Measurements from ENCODE around the gene PSMB2. TPM values are rescaled to one million over a fixed set of nuclear protein-coding genes. Genes with fewer than 3 reads are reported as not detected.
"Not testable (repeated sequence)": the region's sequence is repeated elsewhere in the genome, so short reads cannot be mapped to it uniquely, and the experiment has no call there.

PSMB2 gene
- total RNA-seq (2014; rRNA removed; shearing (Covaris generic)) (25.3 and 29.0 TPM in 2 replicates), polyA plus RNA-seq (2016; fragmentation: Nextera tagmentation; extraction: Ambion mirVana) (104 and 106 TPM in 2 replicates)

GRCh38 chr1:35641233-35641866 is at the start of gene PSMB2:
Gene PSMB2, minus strand, starts transcription at chr1:35641526. Its CDS starts 94 bp downstream, at chr1:35641432.
- no peaks in the 10 kb centered on the region for H4K20me1 ChIP-seq (ENCODE audit: insufficient read depth)
- peak; percentile 99 for DNase-seq
- no peaks in the 10 kb centered on the region for H3K9me2 ChIP-seq (ENCODE audit: insufficient read depth)
- H3K27ac ChIP-seq: peak within 1 kb of the TSS; percentile 97
- H2AFZ ChIP-seq: peak within 1 kb of the TSS; percentile 96
- H3F3A ChIP-seq (ENCODE audit: insufficient read depth): peaks cover 38% of the 10 kb centered on the region
- TF ChIP-seq EZH2phosphoT487 (IDR thresholded peaks at IDR 0.05; ENCODE audit: insufficient read depth, low read depth): no peak
- no peak for TF ChIP-seq EZH2 (IDR thresholded peaks at IDR 0.05; ENCODE audit: insufficient read depth, poor library complexity, severe bottlenecking)
- 1 to 2% methylated on average over 43 of the region's 43 CpGs for WGBS, 2 experiments (ENCODE audit: low coverage in 1 of 2, low lambda C conversion rate in 2 of 2, missing lambda C conversion rate in 2 of 2)
- peak within 1 kb of the TSS; percentile 96 for H3K9ac ChIP-seq
- H3K4me1 ChIP-seq (ENCODE audit: insufficient read depth): peaks cover 32% of the 10 kb centered on the region
- H3K4me2 ChIP-seq (ENCODE audit: unreplicated experiment): peak within 1 kb of the TSS; percentile 96
- H3K27me3 ChIP-seq (replicated peaks; ENCODE audit: insufficient read depth): no peaks in the 10 kb centered on the region
- no peaks in the 10 kb centered on the region for H3K9me3 ChIP-seq (ENCODE audit: low read depth)
- peaks cover 50% of the 10 kb centered on the region for H3K79me2 ChIP-seq (ENCODE audit: insufficient read depth)
- in situ Hi-C loops (cut with MboI): no loop called here
- no peaks in the 10 kb centered on the region for H3K36me3 ChIP-seq (ENCODE audit: low read depth)
- H3K4me3 ChIP-seq: peak within 1 kb of the TSS; percentile 91

DNA sequence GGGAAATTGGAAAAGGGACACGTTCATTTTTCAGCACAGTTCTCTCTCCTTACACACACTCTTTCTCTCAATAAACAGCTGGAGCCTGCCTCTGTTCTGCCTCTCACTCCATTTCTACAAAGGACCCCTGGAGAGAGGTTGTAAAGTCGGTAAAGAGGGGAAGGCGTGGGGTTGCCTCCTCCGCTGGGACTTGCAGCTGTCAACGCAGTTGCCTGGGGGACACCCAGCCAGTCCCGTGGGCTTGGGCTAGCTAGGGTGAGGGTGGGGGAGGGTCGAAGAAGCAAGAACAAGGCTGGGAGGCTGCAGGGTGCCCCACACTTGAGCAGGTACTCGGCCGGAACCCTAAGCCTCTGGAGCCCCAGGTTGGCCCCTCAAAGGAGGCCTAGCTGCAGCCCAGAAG is 49.8 kb upstream of the PSMB2 start:
- H2AFZ ChIP-seq: no peak overlapping the region
- H3F3A ChIP-seq (ENCODE audit: insufficient read depth): no peaks in the 10 kb centered on the region
- H4K20me1 ChIP-seq (ENCODE audit: insufficient read depth): no peaks in the 10 kb centered on the region
- no peaks in the 10 kb centered on the region for H3K36me3 ChIP-seq (ENCODE audit: low read depth)
- no peaks in the 10 kb centered on the region for H3K4me1 ChIP-seq (ENCODE audit: insufficient read depth)
- no peaks in the 10 kb centered on the region for H3K9me2 ChIP-seq (ENCODE audit: insufficient read depth)
- no peak overlapping the region for H3K27ac ChIP-seq
- H3K27me3 ChIP-seq (replicated peaks; ENCODE audit: insufficient read depth): peaks cover 8% of the 10 kb centered on the region; the same call in 1 of the 2 replicates
- no peak overlapping the region for H3K9ac ChIP-seq
- H3K79me2 ChIP-seq (ENCODE audit: insufficient read depth): no peaks in the 10 kb centered on the region
- 23 to 32% methylated on average over 6 to 9 of the region's 9 CpGs for WGBS, 2 experiments (ENCODE audit: low coverage in 1 of 2, low lambda C conversion rate in 2 of 2, missing lambda C conversion rate in 2 of 2)
- DNase-seq: no peak
- no peaks in the 10 kb centered on the region for H3K9me3 ChIP-seq (ENCODE audit: low read depth)
- no peak overlapping the region for H3K4me2 ChIP-seq (ENCODE audit: unreplicated experiment)
- in situ Hi-C loops (cut with MboI): no loop called here
- TF ChIP-seq EZH2phosphoT487 (IDR thresholded peaks at IDR 0.05; ENCODE audit: insufficient read depth, low read depth) (no peak), EZH2 (IDR thresholded peaks at IDR 0.05; ENCODE audit: insufficient read depth, poor library complexity, severe bottlenecking) (no peak)
- no peak overlapping the region for H3K4me3 ChIP-seq

DNA sequence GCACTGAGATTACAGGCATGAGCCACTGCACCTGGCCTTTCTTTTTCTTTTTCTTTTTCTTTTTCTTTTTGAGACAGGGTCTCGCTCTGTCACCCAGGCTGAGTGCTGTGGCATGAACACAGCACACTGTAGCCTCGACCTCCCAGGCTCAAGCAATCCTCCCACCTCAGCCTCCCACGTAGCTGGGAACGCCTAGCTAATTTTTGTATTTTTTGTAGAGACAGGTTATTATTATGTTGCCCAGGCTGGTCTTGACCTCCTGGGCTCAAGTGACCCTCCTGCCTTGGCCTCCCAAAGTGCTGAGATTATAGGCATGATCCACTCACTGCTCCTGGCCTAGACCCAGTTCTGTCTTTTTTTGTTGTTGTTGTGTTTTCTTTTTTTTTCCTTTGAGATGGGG is 48.8 kb upstream of the PSMB2 start:
- 71 to 72% methylated on average over 4 of the region's 4 CpGs for WGBS, 2 experiments (ENCODE audit: low coverage in 1 of 2, low lambda C conversion rate in 2 of 2, missing lambda C conversion rate in 2 of 2)
- H3K4me3 ChIP-seq; DNase-seq; H2AFZ ChIP-seq; H3K27ac ChIP-seq; H3K4me1 ChIP-seq (ENCODE audit: insufficient read depth); H3K27me3 ChIP-seq (replicated peaks; ENCODE audit: insufficient read depth); H4K20me1 ChIP-seq (ENCODE audit: insufficient read depth); H3K36me3 ChIP-seq (ENCODE audit: low read depth); H3K9me2 ChIP-seq (ENCODE audit: insufficient read depth); H3K79me2 ChIP-seq (ENCODE audit: insufficient read depth); H3K4me2 ChIP-seq (ENCODE audit: unreplicated experiment); in situ Hi-C loops (cut with MboI); H3K9me3 ChIP-seq (ENCODE audit: low read depth); H3K9ac ChIP-seq; H3F3A ChIP-seq (ENCODE audit: insufficient read depth): not testable (repeated sequence)

- Histone ChIP-seq H3K27me3 (replicated peaks; ENCODE audit: insufficient read depth) (peaks cover 13% of the 10 kb centered on the region; the same call in 1 of the 2 replicates), H3F3A (ENCODE audit: insufficient read depth) (no peaks in the 10 kb centered on the region), H3K79me2 (ENCODE audit: insufficient read depth) (no peaks in the 10 kb centered on the region), H3K9ac (no peak overlapping the region), H3K9me3 (ENCODE audit: low read depth) (no peaks in the 10 kb centered on the region), H3K9me2 (ENCODE audit: insufficient read depth) (no peaks in the 10 kb centered on the region), H3K36me3 (ENCODE audit: low read depth) (no peaks in the 10 kb centered on the region), H3K4me3 (no peak overlapping the region), H3K4me1 (ENCODE audit: insufficient read depth) (no peaks in the 10 kb centered on the region), H4K20me1 (ENCODE audit: insufficient read depth) (no peaks in the 10 kb centered on the region), H3K4me2 (ENCODE audit: unreplicated experiment) (no peak overlapping the region), H3K27ac (no peak overlapping the region), H2AFZ (no peak overlapping the region)
- WGBS, 2 experiments (ENCODE audit: low coverage in 1 of 2, low lambda C conversion rate in 2 of 2, missing lambda C conversion rate in 2 of 2): 75 to 80% methylated on average over 5 of the region's 5 CpGs
- in situ Hi-C loops (cut with MboI): no loop called here
- no peak for TF ChIP-seq EZH2 (IDR thresholded peaks at IDR 0.05; ENCODE audit: insufficient read depth, poor library complexity, severe bottlenecking)
- TF ChIP-seq EZH2phosphoT487 (IDR thresholded peaks at IDR 0.05; ENCODE audit: insufficient read depth, low read depth): no peak
- DNase-seq: no peak
These were observed 46.8 kb upstream of the PSMB2 start for GRCh38 chr1:35688161-35688560.

All from GM23248 (cell line).